Liver (tissue), 9 donors: ENCODE data around the gene CHRNG. TPM values are rescaled to one million over a fixed set of nuclear protein-coding genes. Genes with fewer than 3 reads are reported as not detected.

Source experiments
- DNase-seq: peaks from one replicate; pipeline ENCODE4 v3.0.0-alpha.2; 2017; ENCODE audit warnings: low spot score
- H3K27ac ChIP-seq, 2 donors: one replicate each; pipeline ENCODE4 v1.7.0; 2013; ENCODE audit warnings: inconsistent platforms in 2 of 2, low read length in 2 of 2, control low read depth in 1 of 2, low read depth in 1 of 2, mild to moderate bottlenecking in 1 of 2
- H3K27me3 ChIP-seq, 4 donors: one replicate each; pipeline versions ENCODE4 v1.6.1 to v1.7.0; 2013; ENCODE audit warnings: low read length in 3 of 4, inconsistent platforms in 1 of 4, mild to moderate bottlenecking in 1 of 4, moderate library complexity in 1 of 4; ENCODE audit not compliant: control insufficient read depth in 4 of 4, insufficient read depth in 4 of 4
- H3K36me3 ChIP-seq, 4 donors: one replicate each; pipeline versions ENCODE4 v1.6.1 to v1.7.0; 2013; ENCODE audit warnings: low read length in 3 of 4, mild to moderate bottlenecking in 3 of 4, low read depth in 1 of 4, moderate library complexity in 1 of 4; ENCODE audit not compliant: control insufficient read depth in 4 of 4, insufficient read depth in 3 of 4
- H3K4me1 ChIP-seq, 4 donors: one replicate each; pipeline versions ENCODE4 v1.6.1 to v1.7.0; 2013; ENCODE audit warnings: low read length in 3 of 4, mild to moderate bottlenecking in 3 of 4, moderate library complexity in 1 of 4; ENCODE audit not compliant: control insufficient read depth in 4 of 4, insufficient read depth in 4 of 4
- H3K4me3 ChIP-seq, 3 donors: one replicate each; pipeline versions ENCODE4 v1.6.1 to v1.7.0; 2013; ENCODE audit warnings: low read length in 3 of 3, control low read depth in 1 of 3, low read depth in 1 of 3, mild to moderate bottlenecking in 1 of 3
- H3K9ac ChIP-seq, 2 donors: one replicate each; pipeline ENCODE4 v1.7.0; 2013; ENCODE audit warnings: low read length in 2 of 2, mild to moderate bottlenecking in 2 of 2, moderate library complexity in 2 of 2, control low read depth in 1 of 2, low read depth in 1 of 2
- H3K9me3 ChIP-seq, 4 donors: one replicate each; pipeline versions ENCODE4 v1.6.1 to v1.7.0; 2013; ENCODE audit warnings: low read length in 3 of 4; ENCODE audit not compliant: control insufficient read depth in 4 of 4
- ATF3 ChIP-seq: IDR thresholded peaks from 2 replicates; pipeline ENCODE4 v1.6.1; 2016; ENCODE audit warnings: antibody characterized with exemption
- EGR1 ChIP-seq, 2 donors: IDR thresholded peaks; 2 replicates each; pipeline ENCODE4 v1.6.1; 2016 to 2018; ENCODE audit warnings: antibody characterized with exemption in 2 of 2, low read depth in 2 of 2
- FOXA1 ChIP-seq: IDR thresholded peaks from 2 replicates; pipeline ENCODE4 v1.6.1; 2016; ENCODE audit warnings: antibody characterized with exemption
- FOXA2 ChIP-seq: IDR thresholded peaks from 2 replicates; pipeline ENCODE4 v1.6.1; 2016; ENCODE audit warnings: antibody characterized with exemption
- GABPA ChIP-seq, 2 donors: IDR thresholded peaks in 1 of 2; conservative IDR thresholded peaks in 1 of 2; 2 replicates each; pipeline ENCODE4 v1.6.1; 2016; ENCODE audit warnings: antibody characterized with exemption in 2 of 2, mild to moderate bottlenecking in 1 of 2, moderate library complexity in 1 of 2
- HNF4A ChIP-seq, 2 donors: conservative IDR thresholded peaks; 2 replicates each; pipeline ENCODE4 v1.6.1; 2016; ENCODE audit warnings: antibody characterized with exemption in 2 of 2, mild to moderate bottlenecking in 2 of 2
- HNF4G ChIP-seq: IDR thresholded peaks from 2 replicates; pipeline ENCODE4 v1.6.1; 2016; ENCODE audit warnings: antibody characterized with exemption
- JUND ChIP-seq, 2 donors: IDR thresholded peaks; 2 replicates each; pipeline ENCODE4 v1.6.1; 2016; ENCODE audit warnings: antibody characterized with exemption in 2 of 2
- NR2F2 ChIP-seq: IDR thresholded peaks from 2 replicates; pipeline ENCODE4 v1.6.1; 2016; ENCODE audit warnings: antibody characterized with exemption
- RAD21 ChIP-seq, 2 donors: IDR thresholded peaks; 2 replicates each; pipeline ENCODE4 v1.6.1; 2016; ENCODE audit warnings: antibody characterized with exemption in 2 of 2, mild to moderate bottlenecking in 2 of 2
- RXRA ChIP-seq, 2 donors: IDR thresholded peaks; 2 replicates each; pipeline ENCODE4 v1.6.1; 2017 to 2018; ENCODE audit warnings: antibody characterized with exemption in 2 of 2, mild to moderate bottlenecking in 1 of 2
- SP1 ChIP-seq: IDR thresholded peaks from 2 replicates; pipeline ENCODE4 v1.6.1; 2018; ENCODE audit warnings: antibody characterized with exemption, mild to moderate bottlenecking
- TAF1 ChIP-seq: conservative IDR thresholded peaks from 2 replicates; pipeline ENCODE4 v1.6.1; 2016; ENCODE audit warnings: antibody characterized with exemption, mild to moderate bottlenecking
- YY1 ChIP-seq: IDR thresholded peaks from 2 replicates; pipeline ENCODE4 v1.6.1; 2016; ENCODE audit warnings: antibody characterized with exemption, mild to moderate bottlenecking
- WGBS: extraction: QIAGEN DNeasy Blood & Tissue Kit; methylation state at CpG from one replicate; pipeline ENCODE4 v1.1.7; 2013; 5-methylcytosine and 5-hydroxymethylcytosine counted together
- polyA plus RNA-seq, 2 donors: library from polyadenylated mRNA; stranded (reverse) in 1 of 2; unstranded in 1 of 2; fragments of 200-250 nt in 1 of 2; fragments of >200 nt in 1 of 2; fragmentation: Nextera tagmentation in 1 of 2; extraction: Ambion mirVana in 1 of 2; gene quantifications; one replicate each; pipeline versions ENCODE4 v1.2.1 to v1.2.3, GENCODE V29; 2013 to 2015
- total RNA-seq, 2 donors: library from RNA; depleted of rRNA; stranded (reverse); fragments of >200 nt; gene quantifications; one replicate each; pipeline ENCODE4 v1.2.3, GENCODE V29; 2014
- TF ChIP-seq, protein P1 (sequence below): IDR thresholded peaks from 2 replicates; pipeline ENCODE4 v1.6.1; 2016; ENCODE audit warnings: antibody characterized with exemption
- TF ChIP-seq, protein P2 (sequence below): IDR thresholded peaks from 2 replicates; pipeline ENCODE4 v1.6.1; 2016; ENCODE audit warnings: antibody characterized with exemption, mild to moderate bottlenecking
- TF ChIP-seq, protein P3 (sequence below): fragments of 150-350 bp; IDR thresholded peaks from 2 replicates; pipeline ENCODE4 v1.5.1; 2017; ENCODE audit warnings: improper control_type of control experiment, low read depth, low read length; ENCODE audit not compliant: missing input control
- TF ChIP-seq, protein P4 (sequence below): IDR thresholded peaks from 2 replicates; pipeline ENCODE4 v1.6.1; 2016; ENCODE audit warnings: antibody characterized with exemption
- donor health status: healthy.
- donor health status: healthy.
- donor health status: healthy.
- donor health status: healthy.
- donor health status: healthy.

Gene CHRNG
- total and polyA plus RNA-seq, 4 donors, result not detected

DNA sequence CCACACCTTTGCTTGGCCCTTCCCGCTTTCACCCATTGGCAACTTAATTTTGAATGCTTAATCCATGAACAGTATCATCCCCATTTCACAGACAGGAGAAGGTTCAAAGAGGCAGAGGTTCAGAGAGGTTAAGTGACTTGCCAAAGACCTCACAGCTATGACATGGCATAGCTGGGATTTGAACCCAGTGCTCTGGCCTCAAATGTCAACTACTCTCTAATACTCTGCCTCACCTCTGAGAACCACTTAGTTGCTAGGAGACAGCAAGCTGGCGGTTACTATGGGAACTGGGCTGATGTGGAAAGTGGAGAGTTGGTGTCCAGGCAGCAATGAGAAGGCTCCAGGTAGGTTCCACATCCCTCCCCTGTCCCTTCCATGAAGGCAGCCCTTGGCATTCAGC is 35.1 kb upstream of the CHRNG start:
- no peak for DNase-seq

More for the DNA sequence above, 35.1 kb upstream of the CHRNG start:
- Histone ChIP-seq H3K4me1 (peaks cover 2 to 9% (median 5%) of the 10 kb centered on the region in 4 donors), H3K27ac (no peak overlapping the region), H3K27me3 (no peaks in the 10 kb centered on the region), H3K4me3 (no peak overlapping the region), H3K36me3 (peaks cover 0 to 1% (median 0%) of the 10 kb centered on the region in 4 donors), H3K9me3 (no peaks in the 10 kb centered on the region), H3K9ac (no peak overlapping the region)
- WGBS, result 86% methylated on average over 2 of the region's 2 CpGs
- TF ChIP-seq FOXA1, result no peak
- TF ChIP-seq, protein P1, sequence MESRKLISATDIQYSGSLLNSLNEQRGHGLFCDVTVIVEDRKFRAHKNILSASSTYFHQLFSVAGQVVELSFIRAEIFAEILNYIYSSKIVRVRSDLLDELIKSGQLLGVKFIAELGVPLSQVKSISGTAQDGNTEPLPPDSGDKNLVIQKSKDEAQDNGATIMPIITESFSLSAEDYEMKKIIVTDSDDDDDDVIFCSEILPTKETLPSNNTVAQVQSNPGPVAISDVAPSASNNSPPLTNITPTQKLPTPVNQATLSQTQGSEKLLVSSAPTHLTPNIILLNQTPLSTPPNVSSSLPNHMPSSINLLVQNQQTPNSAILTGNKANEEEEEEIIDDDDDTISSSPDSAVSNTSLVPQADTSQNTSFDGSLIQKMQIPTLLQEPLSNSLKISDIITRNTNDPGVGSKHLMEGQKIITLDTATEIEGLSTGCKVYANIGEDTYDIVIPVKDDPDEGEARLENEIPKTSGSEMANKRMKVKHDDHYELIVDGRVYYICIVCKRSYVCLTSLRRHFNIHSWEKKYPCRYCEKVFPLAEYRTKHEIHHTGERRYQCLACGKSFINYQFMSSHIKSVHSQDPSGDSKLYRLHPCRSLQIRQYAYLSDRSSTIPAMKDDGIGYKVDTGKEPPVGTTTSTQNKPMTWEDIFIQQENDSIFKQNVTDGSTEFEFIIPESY, result no peak
- no peak for TF ChIP-seq YY1
- TF ChIP-seq, protein P2, sequence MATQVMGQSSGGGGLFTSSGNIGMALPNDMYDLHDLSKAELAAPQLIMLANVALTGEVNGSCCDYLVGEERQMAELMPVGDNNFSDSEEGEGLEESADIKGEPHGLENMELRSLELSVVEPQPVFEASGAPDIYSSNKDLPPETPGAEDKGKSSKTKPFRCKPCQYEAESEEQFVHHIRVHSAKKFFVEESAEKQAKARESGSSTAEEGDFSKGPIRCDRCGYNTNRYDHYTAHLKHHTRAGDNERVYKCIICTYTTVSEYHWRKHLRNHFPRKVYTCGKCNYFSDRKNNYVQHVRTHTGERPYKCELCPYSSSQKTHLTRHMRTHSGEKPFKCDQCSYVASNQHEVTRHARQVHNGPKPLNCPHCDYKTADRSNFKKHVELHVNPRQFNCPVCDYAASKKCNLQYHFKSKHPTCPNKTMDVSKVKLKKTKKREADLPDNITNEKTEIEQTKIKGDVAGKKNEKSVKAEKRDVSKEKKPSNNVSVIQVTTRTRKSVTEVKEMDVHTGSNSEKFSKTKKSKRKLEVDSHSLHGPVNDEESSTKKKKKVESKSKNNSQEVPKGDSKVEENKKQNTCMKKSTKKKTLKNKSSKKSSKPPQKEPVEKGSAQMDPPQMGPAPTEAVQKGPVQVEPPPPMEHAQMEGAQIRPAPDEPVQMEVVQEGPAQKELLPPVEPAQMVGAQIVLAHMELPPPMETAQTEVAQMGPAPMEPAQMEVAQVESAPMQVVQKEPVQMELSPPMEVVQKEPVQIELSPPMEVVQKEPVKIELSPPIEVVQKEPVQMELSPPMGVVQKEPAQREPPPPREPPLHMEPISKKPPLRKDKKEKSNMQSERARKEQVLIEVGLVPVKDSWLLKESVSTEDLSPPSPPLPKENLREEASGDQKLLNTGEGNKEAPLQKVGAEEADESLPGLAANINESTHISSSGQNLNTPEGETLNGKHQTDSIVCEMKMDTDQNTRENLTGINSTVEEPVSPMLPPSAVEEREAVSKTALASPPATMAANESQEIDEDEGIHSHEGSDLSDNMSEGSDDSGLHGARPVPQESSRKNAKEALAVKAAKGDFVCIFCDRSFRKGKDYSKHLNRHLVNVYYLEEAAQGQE, result no peak
- TF ChIP-seq RAD21 (IDR thresholded peaks at IDR 0.05), result no peak
- TF ChIP-seq SP1, result no peak
- no peak for TF ChIP-seq JUND (IDR thresholded peaks at IDR 0.05)
- TF ChIP-seq HNF4G, result no peak
- TF ChIP-seq RXRA (IDR thresholded peaks at IDR 0.05), result no peak
- no peak for TF ChIP-seq FOXA2
- TF ChIP-seq EGR1 (IDR thresholded peaks at IDR 0.05; ENCODE audit: low read depth in 2 of 2), result no peak
- TF ChIP-seq HNF4A (conservative IDR thresholded peaks at IDR 0.05), result no peak
- no peak for TF ChIP-seq NR2F2
- TF ChIP-seq, protein P3, sequence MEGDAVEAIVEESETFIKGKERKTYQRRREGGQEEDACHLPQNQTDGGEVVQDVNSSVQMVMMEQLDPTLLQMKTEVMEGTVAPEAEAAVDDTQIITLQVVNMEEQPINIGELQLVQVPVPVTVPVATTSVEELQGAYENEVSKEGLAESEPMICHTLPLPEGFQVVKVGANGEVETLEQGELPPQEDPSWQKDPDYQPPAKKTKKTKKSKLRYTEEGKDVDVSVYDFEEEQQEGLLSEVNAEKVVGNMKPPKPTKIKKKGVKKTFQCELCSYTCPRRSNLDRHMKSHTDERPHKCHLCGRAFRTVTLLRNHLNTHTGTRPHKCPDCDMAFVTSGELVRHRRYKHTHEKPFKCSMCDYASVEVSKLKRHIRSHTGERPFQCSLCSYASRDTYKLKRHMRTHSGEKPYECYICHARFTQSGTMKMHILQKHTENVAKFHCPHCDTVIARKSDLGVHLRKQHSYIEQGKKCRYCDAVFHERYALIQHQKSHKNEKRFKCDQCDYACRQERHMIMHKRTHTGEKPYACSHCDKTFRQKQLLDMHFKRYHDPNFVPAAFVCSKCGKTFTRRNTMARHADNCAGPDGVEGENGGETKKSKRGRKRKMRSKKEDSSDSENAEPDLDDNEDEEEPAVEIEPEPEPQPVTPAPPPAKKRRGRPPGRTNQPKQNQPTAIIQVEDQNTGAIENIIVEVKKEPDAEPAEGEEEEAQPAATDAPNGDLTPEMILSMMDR, result no peak
- TF ChIP-seq GABPA (IDR thresholded peaks at IDR 0.05 in 1 of 2, conservative IDR thresholded peaks at IDR 0.05 in 1 of 2), result no peak
- TF ChIP-seq ATF3, result no peak
- no peak for TF ChIP-seq TAF1
- TF ChIP-seq, protein P4, sequence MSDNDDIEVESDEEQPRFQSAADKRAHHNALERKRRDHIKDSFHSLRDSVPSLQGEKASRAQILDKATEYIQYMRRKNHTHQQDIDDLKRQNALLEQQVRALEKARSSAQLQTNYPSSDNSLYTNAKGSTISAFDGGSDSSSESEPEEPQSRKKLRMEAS, result no peak
